ENCODE data around the gene CLASP1.
"Not testable (repeated sequence)": the region's sequence is repeated elsewhere in the genome, so short reads cannot be mapped to it uniquely, and the experiment has no call there.

The CLASP1 gene

DNA sequence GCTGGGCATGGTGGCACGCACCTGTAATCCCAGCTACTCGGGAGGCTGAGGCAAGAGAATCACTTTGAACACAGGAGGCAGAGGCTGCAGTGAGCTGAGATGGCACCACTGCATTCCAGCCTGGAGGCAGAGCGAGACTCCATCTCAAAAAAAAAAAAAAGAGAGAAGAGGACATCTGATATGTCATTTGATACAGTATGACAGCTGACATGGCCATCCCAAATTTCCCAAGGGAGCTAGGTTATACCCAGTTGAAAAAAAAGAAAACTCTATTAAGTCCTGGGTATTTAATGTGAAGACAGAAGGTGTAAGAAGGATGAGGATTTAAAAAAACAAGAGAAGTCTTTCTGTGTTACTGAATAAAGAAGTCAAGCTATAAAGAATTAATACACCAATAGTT lies 23.3 kb downstream of the CLASP1 start:
- no peak for DNase-seq (ENCODE audit: low read depth)
- TF ChIP-seq, protein P1, sequence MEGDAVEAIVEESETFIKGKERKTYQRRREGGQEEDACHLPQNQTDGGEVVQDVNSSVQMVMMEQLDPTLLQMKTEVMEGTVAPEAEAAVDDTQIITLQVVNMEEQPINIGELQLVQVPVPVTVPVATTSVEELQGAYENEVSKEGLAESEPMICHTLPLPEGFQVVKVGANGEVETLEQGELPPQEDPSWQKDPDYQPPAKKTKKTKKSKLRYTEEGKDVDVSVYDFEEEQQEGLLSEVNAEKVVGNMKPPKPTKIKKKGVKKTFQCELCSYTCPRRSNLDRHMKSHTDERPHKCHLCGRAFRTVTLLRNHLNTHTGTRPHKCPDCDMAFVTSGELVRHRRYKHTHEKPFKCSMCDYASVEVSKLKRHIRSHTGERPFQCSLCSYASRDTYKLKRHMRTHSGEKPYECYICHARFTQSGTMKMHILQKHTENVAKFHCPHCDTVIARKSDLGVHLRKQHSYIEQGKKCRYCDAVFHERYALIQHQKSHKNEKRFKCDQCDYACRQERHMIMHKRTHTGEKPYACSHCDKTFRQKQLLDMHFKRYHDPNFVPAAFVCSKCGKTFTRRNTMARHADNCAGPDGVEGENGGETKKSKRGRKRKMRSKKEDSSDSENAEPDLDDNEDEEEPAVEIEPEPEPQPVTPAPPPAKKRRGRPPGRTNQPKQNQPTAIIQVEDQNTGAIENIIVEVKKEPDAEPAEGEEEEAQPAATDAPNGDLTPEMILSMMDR (conservative IDR thresholded peaks at IDR 0.05; ENCODE audit: control insufficient read depth, insufficient read depth, low read depth, low read length): no peak
- H3K4me3 ChIP-seq (ENCODE audit: control insufficient read depth, low read depth, low read length): no peak overlapping the region

DNA sequence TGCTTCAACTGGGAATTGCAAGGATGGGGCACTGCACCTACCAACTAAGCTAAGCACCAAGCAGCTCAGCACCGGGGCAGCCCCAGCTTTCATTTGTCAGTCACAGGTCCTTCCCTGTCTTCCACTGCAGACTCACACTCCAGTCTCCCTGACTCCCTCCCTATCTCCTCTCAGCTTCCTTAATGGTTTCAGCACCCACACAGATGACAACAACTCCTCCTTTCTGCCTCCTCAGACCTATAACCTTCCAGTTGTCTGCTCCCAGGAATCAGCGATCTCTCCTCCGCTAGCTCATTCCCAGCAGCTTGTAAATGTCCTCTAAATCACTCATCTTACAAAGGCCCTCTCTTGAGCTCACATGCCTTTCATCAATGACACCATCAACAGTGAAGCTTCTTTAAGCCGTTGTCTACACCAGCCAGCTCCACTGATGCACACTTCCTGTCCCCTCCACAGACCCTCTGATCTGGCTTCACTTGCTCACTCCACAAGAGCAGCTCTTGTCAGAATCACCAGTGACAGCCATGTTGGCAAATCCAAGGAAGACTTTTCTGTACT lies 32.1 kb downstream of the CLASP1 start:
- no peak for DNase-seq (ENCODE audit: low read depth)
- TF ChIP-seq, protein P1 (conservative IDR thresholded peaks at IDR 0.05; ENCODE audit: control insufficient read depth, insufficient read depth, low read depth, low read length): no peak
- no peak overlapping the region for H3K4me3 ChIP-seq (ENCODE audit: control insufficient read depth, low read depth, low read length)

DNA sequence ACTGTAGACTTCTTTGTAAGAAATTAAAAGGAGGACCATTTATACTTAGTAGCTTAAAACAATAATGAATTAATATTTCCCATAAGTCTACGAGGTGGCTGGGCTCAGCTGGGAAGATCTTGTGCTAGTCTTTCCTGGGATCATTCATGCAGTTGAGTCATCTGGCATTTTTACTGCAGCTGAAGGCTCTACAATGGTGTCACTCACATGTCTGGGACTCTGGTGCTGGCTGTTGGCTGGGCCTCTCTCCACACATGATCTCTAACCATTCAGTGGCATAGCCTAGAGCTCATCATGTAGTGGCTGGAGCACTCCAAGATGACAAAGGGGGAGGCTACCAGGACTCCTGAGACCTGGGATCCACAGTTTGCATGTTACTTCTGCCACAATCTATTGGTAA lies 35.5 kb downstream of the CLASP1 start:
- TF ChIP-seq, protein P1 (conservative IDR thresholded peaks at IDR 0.05; ENCODE audit: control insufficient read depth, insufficient read depth, low read depth, low read length): no peak
- H3K4me3 ChIP-seq (ENCODE audit: control insufficient read depth, low read depth, low read length): no peak overlapping the region
- no peak for DNase-seq (ENCODE audit: low read depth)

DNA sequence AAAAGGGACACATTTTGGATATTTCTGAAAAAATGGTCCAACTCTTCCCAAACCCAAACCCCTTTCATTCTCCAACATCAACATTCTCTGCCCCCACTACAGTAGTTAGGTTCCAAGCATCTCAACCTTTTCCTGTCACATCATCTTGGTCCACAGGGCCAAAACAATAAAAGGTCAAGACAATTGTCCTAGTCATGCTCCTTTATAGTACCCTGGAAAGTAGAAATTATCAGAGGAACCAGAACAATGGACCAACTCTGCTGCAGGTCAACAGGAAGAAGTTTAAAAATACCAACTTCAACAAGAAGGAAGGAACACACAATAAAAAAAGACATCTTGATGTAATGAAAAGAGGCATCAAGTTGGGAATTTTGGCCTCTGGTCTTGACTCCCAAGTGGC lies 36.1 kb downstream of the CLASP1 start:
- TF ChIP-seq, protein P1 (conservative IDR thresholded peaks at IDR 0.05; ENCODE audit: control insufficient read depth, insufficient read depth, low read depth, low read length): no peak
- DNase-seq (ENCODE audit: low read depth): no peak
- no peak overlapping the region for H3K4me3 ChIP-seq (ENCODE audit: control insufficient read depth, low read depth, low read length)

DNA sequence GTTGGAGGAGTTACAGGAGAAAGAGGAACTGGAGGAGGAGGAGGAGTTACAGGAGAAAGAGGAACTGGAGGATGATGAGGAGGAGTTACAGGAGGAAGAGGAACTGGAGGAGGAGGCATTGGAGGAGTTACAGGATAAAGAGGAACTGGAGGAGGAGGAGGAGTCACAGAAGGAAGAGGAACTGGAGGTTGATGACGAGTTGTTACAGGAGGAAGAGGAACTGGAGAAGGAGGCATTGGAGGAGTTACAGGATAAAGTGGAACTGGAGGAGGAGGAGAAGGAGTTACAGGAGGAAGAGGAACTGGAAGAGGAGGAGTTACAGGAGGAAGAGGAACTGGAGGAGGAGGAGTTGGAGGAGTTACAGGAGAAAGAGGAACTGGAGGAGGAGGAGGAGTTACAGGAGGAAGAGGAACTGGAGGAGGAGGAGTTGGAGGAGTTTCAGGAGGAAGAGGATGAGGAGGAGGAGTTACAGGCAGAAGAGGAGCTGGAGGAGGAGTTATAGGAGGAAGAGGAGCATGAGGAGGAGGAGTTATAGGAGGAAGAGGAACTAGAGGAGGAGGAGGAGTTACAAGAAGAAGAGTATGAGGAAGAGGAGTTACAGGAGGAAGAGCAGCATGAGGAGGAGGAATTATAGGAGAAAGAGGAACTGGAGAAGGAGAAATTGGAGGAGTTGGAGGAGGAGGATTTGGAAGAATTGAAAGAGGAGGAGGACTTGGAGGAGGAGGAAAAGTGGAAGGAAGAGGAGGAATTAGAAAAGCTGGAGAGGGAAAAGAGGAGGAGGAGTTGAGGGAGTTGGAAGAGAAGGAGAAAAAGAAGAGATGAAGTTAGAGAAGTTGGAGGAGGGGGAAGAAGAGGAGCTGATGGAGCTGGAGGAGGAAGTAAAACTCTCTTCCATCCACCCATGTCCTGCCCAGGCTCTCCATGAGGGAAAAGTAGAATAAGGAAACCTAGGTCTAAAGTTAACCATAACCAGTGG lies 37.2 kb downstream of the CLASP1 start:
- TF ChIP-seq, protein P1 (conservative IDR thresholded peaks at IDR 0.05; ENCODE audit: control insufficient read depth, insufficient read depth, low read depth, low read length): no peak
- H3K4me3 ChIP-seq (ENCODE audit: control insufficient read depth, low read depth, low read length): no peak overlapping the region
- no peak for DNase-seq (ENCODE audit: low read depth)

DNA sequence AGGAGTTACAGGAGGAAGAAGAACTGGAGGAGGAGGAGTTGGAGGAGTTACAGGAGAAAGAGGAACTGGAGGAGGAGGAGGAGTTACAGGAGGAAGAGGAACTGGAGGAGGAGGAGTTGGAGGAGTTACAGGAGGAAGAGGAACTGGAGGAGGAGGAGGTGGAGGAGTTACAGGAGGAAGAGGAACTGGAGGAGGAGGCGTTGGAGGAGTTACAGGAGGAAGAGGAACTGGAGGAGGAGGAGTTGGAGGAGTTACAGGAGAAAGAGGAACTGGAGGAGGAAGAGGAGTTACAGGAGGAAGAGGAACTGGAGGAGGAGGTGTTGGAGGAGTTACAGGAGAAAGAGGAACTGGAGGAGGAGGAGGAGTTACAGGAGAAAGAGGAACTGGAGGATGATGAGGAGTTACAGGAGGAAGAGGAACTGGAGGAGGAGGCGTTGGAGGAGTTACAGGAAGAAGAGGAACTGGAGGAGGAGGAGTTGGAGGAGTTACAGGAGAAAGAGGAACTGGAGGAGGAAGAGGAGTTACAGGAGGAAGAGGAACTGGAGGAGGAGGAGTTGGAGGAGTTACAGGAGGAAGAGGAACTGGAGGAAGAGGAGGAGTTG lies 38.1 kb downstream of the CLASP1 start:
- not testable (repeated sequence) for H3K4me3 ChIP-seq (ENCODE audit: control insufficient read depth, low read depth, low read length); DNase-seq (ENCODE audit: low read depth)

DNA sequence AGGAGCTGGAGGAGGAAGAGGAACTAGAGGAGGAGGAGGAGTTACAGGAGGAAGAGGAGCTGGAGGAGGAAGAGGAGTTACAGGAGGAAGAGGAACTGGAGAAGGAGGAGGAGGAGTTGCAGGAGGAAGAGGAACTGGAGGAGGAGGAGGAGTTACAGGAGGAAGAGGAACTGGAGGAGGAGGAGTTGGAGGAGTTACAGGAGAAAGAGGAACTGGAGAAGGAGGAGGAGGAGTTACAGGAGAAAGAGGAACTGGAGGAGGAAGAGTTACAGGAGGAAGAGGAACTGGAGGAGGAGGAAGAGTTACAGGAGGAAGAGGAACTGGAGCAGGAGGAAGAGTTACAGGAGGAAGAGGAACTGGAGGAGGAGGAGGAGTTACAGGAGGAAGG lies 38.8 kb downstream of the CLASP1 start:
- not testable (repeated sequence) for DNase-seq (ENCODE audit: low read depth); H3K4me3 ChIP-seq (ENCODE audit: control insufficient read depth, low read depth, low read length)

Data from fibroblast of mammary gland (primary cell).